ENCODE results near the gene NOD1. TPM values are rescaled to one million over a fixed set of nuclear protein-coding genes. Genes with fewer than 3 reads are reported as not detected.

NOD1 gene
- total RNA-seq, 1 experiment from 2014 or later, result 8.1 TPM

GRCh38 chr7:30428246-30429155 is 50.1 kb downstream of the NOD1 start:
- ATAC-seq (no peak), DNase-seq (ENCODE audit: low read depth, low spot score) (no peak)
- Histone ChIP-seq H3K9me3 (ENCODE audit: control insufficient read depth, insufficient read depth, low read depth, low read length) (no peaks in the 10 kb centered on the region), H3K4me3 (ENCODE audit: low read depth in 2 of 2, low read length in 2 of 2) (no peak overlapping the region), H3K27me3 (ENCODE audit: control insufficient read depth, insufficient read depth, low read length) (no peaks in the 10 kb centered on the region), H3K27ac (ENCODE audit: low read length) (no peak overlapping the region), H3K4me1 (ENCODE audit: control insufficient read depth, insufficient read depth, low read length) (no peaks in the 10 kb centered on the region; the same call in 1 of the 2 replicates), H3K36me3 (ENCODE audit: control insufficient read depth, insufficient read depth, low read length) (no peaks in the 10 kb centered on the region)
- TF ChIP-seq TCF7L2 (IDR thresholded peaks at IDR 0.05; ENCODE audit: low read depth, low read length) (no peak), POLR2AphosphoS5 (IDR thresholded peaks at IDR 0.05; ENCODE audit: low read depth, low read length) (no peak), REST (IDR thresholded peaks at IDR 0.05; ENCODE audit: insufficient read depth in 1 of 2, low read depth in 2 of 2, low read length in 1 of 2) (no peak), CTCF (IDR thresholded peaks at IDR 0.05) (no peak), SIN3A (IDR thresholded peaks at IDR 0.05; ENCODE audit: borderline replicate concordance, insufficient read depth, low read depth, low read length) (no peak)
- POLR2A ChIA-PET, result no interaction called here
- intact Hi-C loops (cut with micrococcal nuclease; ENCODE audit: unreplicated experiment), result no loop called here
- BruUV-seq (replicated peaks), result no TSS peak
- CTCF ChIA-PET, result interaction anchor here (0.6 kb wide), 1 partner anchor 32 kb away, joined by 4 read pairs; no protein-coding TSS in a partner anchor
- in situ Hi-C loops (cut with HindIII; ENCODE audit: low pct_unique_long_range_greater_than_20kb, low sequenced_read_pairs), result no loop called here

GRCh38 chr7:30427296-30428070 is 51.1 kb downstream of the NOD1 start:
- in situ Hi-C loops (cut with HindIII; ENCODE audit: low pct_unique_long_range_greater_than_20kb, low sequenced_read_pairs) (no loop called here), intact Hi-C loops (cut with micrococcal nuclease; ENCODE audit: unreplicated experiment) (no loop called here)
- Histone ChIP-seq H3K9me3 (ENCODE audit: control insufficient read depth, insufficient read depth, low read depth, low read length) (no peaks in the 10 kb centered on the region), H3K4me3 (ENCODE audit: low read depth in 2 of 2, low read length in 2 of 2) (no peak overlapping the region), H3K27me3 (ENCODE audit: control insufficient read depth, insufficient read depth, low read length) (no peaks in the 10 kb centered on the region), H3K27ac (ENCODE audit: low read length) (no peak overlapping the region), H3K36me3 (ENCODE audit: control insufficient read depth, insufficient read depth, low read length) (no peaks in the 10 kb centered on the region), H3K4me1 (ENCODE audit: control insufficient read depth, insufficient read depth, low read length) (no peaks in the 10 kb centered on the region; the same call in 1 of the 2 replicates)
- no TSS peak for BruUV-seq (replicated peaks)
- ChIA-PET CTCF (no interaction called here), POLR2A (no interaction called here)
- DNase-seq (ENCODE audit: low read depth, low spot score) (no peak), ATAC-seq (no peak)
- TF ChIP-seq CTCF (IDR thresholded peaks at IDR 0.05) (no peak), TCF7L2 (IDR thresholded peaks at IDR 0.05; ENCODE audit: low read depth, low read length) (no peak), REST (IDR thresholded peaks at IDR 0.05; ENCODE audit: insufficient read depth in 1 of 2, low read depth in 2 of 2, low read length in 1 of 2) (no peak)
